Activated T-helper 1 cell treated with anti-CD3 and anti-CD28 coated beads, Interleukin-12 subunit alpha, Interleukin-12 subunit beta, Interleukin-2, Interleukin-4 antibody, amounts not matched to agents 30 ng/mL and 10 ng/mL and 1 ng/mL, durations not matched to agents 14 hours and 24 hours and 36 hours (primary cell): ENCODE data around the gene S100A11. TPM values are rescaled to one million over a fixed set of nuclear protein-coding genes. Genes with fewer than 3 reads are reported as not detected.

ENCODE experiments used
- DNase-seq: peaks from one replicate; pipeline ENCODE4 v3.0.0; 2021; ENCODE audit warnings: low spot score
- H3K27ac Mint-ChIP-seq: one replicate; pipeline ENCODE4 v1.8.0; 2021; ENCODE audit warnings: mild to moderate bottlenecking, mixed read lengths
- H3K27me3 Mint-ChIP-seq: one replicate; pipeline ENCODE4 v1.8.0; 2022; ENCODE audit warnings: mild to moderate bottlenecking, moderate library complexity, mixed read lengths; ENCODE audit not compliant: insufficient read depth
- H3K36me3 Mint-ChIP-seq: one replicate; pipeline ENCODE4 v1.8.0; 2021; ENCODE audit warnings: low read depth, mixed read lengths
- H3K4me1 Mint-ChIP-seq: one replicate; pipeline ENCODE4 v1.8.0; 2021; ENCODE audit warnings: low read depth, mixed read lengths
- H3K4me3 Mint-ChIP-seq: one replicate; pipeline ENCODE4 v1.8.0; 2021; ENCODE audit warnings: mild to moderate bottlenecking, moderate library complexity, mixed read lengths
- H3K9me3 Mint-ChIP-seq: one replicate; pipeline ENCODE4 v1.8.0; 2021; ENCODE audit warnings: mixed read lengths
- intact Hi-C: fragments of 100-400 bp; cut with micrococcal nuclease; formaldehyde crosslinking; loops from one replicate; pipeline ENCODE4 v1.15.1; 2024
- total RNA-seq: library from RNA; stranded (reverse); gene quantifications from 2 replicates; pipeline ENCODE4 v1.2.3, GENCODE V29; 2022

The S100A11 gene
- total RNA-seq, 1 donor from 2014 or later = 203 TPM

DNA sequence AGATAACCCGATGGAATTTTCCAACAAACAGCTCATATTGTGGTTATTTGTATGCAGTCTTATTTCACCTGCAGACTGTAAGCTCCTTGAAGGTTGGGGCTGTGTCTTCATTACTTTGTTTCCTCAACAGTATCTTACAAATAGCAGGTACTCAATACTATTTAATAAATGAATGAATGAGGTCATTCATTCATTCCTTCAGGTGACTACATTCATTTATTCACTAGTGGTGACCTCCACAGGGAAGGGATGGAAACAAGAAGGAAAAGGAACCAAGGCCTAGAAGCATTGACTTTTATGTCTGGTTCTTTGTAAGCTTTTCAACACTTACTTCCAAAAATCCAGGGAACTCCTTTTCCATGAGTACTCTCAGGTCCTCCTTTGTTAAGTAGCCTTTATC, 51.0 kb downstream of the S100A11 start:
- H3K27me3 Mint-ChIP-seq = no peaks in the 10 kb centered on the region
- peak overlapping the region; percentile 27 for H3K4me3 Mint-ChIP-seq
- H3K9me3 Mint-ChIP-seq = no peaks in the 10 kb centered on the region
- peaks cover 74% of the 10 kb centered on the region for H3K4me1 Mint-ChIP-seq
- intact Hi-C loops = loop anchor here (10.0 kb wide), 1 partner anchor 531 kb away; the partner anchor contains the start of gene POGZ
- H3K27ac Mint-ChIP-seq = no peak overlapping the region
- peaks cover 61% of the 10 kb centered on the region for H3K36me3 Mint-ChIP-seq
- DNase-seq = no peak

DNA sequence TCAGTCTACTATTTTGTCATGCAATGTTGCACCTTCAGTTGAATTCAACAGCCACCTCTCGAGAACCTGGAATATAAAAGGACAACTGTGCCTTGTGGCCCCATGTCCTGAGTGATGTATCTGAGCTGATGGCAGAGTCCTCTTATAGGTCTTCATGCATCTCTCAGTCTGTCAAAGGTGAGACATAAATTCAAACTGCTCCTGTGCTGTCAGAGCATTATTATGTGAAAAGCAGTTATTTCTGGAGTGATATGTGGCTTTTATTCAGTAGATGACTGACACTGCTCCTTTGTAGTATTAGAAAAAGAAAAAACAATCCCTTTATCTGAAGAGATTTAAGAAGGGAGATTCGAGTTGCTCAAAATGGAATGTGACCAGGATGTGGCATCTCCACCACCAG, 51.5 kb downstream of the S100A11 start:
- H3K27ac Mint-ChIP-seq = peak overlapping the region; percentile 41
- peaks cover 63% of the 10 kb centered on the region for H3K36me3 Mint-ChIP-seq
- H3K9me3 Mint-ChIP-seq = no peaks in the 10 kb centered on the region
- peak overlapping the region; percentile 64 for H3K4me3 Mint-ChIP-seq
- intact Hi-C loops = loop anchor here (10.0 kb wide), 1 partner anchor 530 kb away; the partner anchor contains the start of gene POGZ
- no peak for DNase-seq
- no peaks in the 10 kb centered on the region for H3K27me3 Mint-ChIP-seq
- H3K4me1 Mint-ChIP-seq = peaks cover 69% of the 10 kb centered on the region

DNA sequence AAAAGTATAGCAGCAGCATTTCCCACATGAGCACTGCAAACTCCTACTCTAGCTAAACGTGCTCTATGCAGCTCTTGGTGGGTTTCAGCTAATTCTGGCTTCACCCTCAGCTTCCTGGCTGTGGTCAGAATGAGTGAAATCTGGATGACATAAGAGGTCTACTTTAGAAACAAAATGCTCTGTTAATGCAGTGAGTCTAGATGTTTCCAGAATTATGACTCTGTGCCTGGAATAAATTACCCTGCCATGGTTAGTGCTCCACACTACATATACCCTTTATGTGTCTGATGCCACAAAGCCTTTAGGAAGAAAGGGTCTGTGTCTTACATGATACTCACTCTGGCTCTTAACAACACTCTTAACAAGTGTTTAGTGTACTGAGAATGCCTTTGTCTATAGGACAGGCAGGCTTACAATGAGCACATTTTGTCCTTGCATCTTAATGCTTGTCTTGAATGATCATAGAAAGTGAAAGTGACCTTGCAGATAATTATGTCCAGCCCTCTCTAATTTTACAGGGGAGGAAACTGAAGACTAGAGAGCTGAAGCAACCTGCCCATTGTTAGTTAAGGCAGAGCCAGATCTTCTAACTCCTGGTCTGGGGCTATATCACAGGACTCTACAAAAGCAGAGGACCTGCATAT, 52.4 kb downstream of the S100A11 start:
- intact Hi-C loops = loop anchor here (1.0 to 10.0 kb wide), 6 partner anchors 9 to 530 kb away; partner anchors contain the start of genes POGZ and S100A10
- peaks cover 3% of the 10 kb centered on the region for H3K27me3 Mint-ChIP-seq
- DNase-seq = peak; percentile 39
- H3K27ac Mint-ChIP-seq = peak overlapping the region; percentile 90
- H3K36me3 Mint-ChIP-seq = peaks cover 65% of the 10 kb centered on the region
- H3K4me1 Mint-ChIP-seq = peaks cover 61% of the 10 kb centered on the region
- H3K4me3 Mint-ChIP-seq = peak overlapping the region; percentile 64
- no peaks in the 10 kb centered on the region for H3K9me3 Mint-ChIP-seq

Other genes starting within 250 kb of the S100A11 start
- 14.6 and 16.4 TPM in 2 replicates for gene TDRKH, start 246.5 kb downstream of the S100A11 start, total RNA-seq
- gene LINGO4, start 231.6 kb downstream of the S100A11 start, total RNA-seq = 0.07 and 0.10 TPM in 2 replicates
- gene RORC, start 205.2 kb downstream of the S100A11 start, total RNA-seq = 2.6 and 2.7 TPM in 2 replicates
- 1.0 and 1.2 TPM in 2 replicates for gene C2CD4D, start 197.2 kb downstream of the S100A11 start, total RNA-seq
- not detected in 2 replicates for gene THEM5, start 183.3 kb downstream of the S100A11 start, total RNA-seq
- 24.7 and 27.5 TPM in 2 replicates for gene THEM4, start 127.5 kb downstream of the S100A11 start, total RNA-seq
- 105 and 106 TPM in 2 replicates for gene S100A10, start 43.1 kb downstream of the S100A11 start, total RNA-seq
- not detected in 2 replicates for gene TCHHL1, start 52.1 kb upstream of the S100A11 start, total RNA-seq
- not detected in 2 replicates for gene TCHH, start 78.4 kb upstream of the S100A11 start, total RNA-seq
- gene RPTN, start 122.2 kb upstream of the S100A11 start, total RNA-seq = not detected in 2 replicates
- not detected in 2 replicates for gene HRNR, start 187.2 kb upstream of the S100A11 start, total RNA-seq